AG09319 (cell line): ENCODE results near the gene SLFN13.

Experiments
- DNase-seq: peaks from one replicate; pipeline ENCODE4 v3.0.0-alpha.2; 2010; ENCODE audit warnings: low read depth; ENCODE audit errors: extremely low read depth
- TF ChIP-seq, protein P1 (sequence below): IDR thresholded peaks from 2 replicates; pipeline ENCODE4 v1.5.1; 2011; ENCODE audit warnings: low read depth, mild to moderate bottlenecking, inconsistent platforms, low read length, moderate library complexity

The SLFN13 gene

DNA sequence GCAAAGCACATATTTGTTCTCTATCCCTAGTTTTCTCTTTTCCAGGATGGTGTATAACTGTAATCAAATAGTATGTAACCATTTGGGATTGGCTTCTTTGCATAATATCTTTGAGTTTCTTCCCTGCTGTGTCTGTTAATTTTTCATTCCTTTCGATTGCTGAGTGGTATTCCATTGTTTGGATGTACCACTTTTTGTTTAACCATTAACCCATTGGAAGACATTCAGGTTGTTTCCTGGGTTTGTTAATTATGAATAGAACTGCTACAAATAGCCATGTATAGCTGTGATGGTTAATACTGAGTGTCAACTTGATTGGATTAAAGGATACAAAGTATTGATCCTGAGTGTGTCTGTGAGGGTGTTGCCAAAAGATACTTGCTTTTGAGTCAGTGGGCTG, 4.6 kb upstream of the SLFN13 start:
- DNase-seq: no peak
- TF ChIP-seq, protein P1, sequence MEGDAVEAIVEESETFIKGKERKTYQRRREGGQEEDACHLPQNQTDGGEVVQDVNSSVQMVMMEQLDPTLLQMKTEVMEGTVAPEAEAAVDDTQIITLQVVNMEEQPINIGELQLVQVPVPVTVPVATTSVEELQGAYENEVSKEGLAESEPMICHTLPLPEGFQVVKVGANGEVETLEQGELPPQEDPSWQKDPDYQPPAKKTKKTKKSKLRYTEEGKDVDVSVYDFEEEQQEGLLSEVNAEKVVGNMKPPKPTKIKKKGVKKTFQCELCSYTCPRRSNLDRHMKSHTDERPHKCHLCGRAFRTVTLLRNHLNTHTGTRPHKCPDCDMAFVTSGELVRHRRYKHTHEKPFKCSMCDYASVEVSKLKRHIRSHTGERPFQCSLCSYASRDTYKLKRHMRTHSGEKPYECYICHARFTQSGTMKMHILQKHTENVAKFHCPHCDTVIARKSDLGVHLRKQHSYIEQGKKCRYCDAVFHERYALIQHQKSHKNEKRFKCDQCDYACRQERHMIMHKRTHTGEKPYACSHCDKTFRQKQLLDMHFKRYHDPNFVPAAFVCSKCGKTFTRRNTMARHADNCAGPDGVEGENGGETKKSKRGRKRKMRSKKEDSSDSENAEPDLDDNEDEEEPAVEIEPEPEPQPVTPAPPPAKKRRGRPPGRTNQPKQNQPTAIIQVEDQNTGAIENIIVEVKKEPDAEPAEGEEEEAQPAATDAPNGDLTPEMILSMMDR: no peak

DNA sequence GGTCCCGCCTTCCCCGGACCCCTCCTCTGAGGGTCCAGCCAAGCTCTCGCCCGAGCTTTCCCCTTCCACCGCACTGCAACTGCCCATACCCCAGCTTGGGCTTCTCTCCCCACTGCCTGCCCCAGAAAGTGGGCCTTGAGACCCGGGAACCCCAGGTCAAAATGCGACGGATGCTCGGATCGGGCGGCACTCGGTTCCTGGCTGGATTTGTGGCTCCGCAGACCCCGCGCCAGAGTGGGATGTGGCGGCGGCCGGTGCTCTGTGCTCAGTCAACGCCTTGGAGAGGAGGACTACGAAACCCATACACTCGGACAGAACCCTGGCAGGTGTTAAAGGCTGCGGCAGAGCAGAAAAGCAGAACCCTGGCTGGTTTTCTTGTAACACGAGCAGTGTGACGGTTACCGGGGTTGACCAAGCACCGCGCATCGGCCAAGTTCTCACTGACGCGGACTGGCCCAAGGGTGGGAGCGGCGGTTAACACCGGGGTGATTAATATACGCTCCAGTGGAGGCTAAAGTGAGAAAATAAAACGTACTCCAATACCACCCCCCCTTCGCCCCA, 885 bp upstream of the SLFN13 start:
- TF ChIP-seq, protein P1: no peak
- no peak for DNase-seq

DNA sequence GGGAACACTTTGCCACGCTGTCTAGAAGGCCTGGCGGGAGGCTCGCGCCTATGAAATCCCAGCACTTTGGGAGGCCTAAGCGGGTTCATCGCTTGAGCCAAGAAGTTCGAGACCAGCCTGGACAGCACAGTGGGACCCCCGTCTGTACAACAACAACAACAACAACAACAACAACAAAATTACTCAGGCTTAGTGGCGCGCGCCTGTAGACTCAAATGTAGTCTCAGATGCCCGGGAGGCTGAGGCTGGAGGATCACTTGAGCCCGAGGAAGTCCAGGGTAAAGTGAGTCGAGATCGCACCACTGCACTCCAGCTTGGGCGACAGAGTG, 297 bp upstream of the SLFN13 start:
- no peak for DNase-seq
- TF ChIP-seq, protein P1: no peak

DNA sequence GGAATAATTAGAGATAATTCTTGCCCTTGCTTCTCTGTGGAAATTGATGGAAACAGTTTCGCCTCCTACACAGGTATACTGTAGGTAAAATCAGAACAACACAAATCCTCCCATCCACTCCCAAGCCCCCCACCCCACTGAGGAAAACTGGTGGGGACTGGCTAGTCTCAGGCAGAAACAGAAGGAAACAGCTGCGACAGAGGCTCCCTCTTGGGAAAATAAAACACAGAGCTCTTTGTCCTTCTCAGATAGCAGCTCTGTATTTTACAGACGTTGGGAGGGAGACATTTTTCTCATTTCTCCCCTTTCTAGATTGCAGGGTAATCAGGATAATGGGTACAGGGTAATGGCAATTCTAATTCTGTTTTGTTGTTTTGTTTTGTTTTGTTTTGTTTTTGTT, 1.1 kb downstream of the SLFN13 start:
- TF ChIP-seq, protein P1: no peak
- no peak for DNase-seq

DNA sequence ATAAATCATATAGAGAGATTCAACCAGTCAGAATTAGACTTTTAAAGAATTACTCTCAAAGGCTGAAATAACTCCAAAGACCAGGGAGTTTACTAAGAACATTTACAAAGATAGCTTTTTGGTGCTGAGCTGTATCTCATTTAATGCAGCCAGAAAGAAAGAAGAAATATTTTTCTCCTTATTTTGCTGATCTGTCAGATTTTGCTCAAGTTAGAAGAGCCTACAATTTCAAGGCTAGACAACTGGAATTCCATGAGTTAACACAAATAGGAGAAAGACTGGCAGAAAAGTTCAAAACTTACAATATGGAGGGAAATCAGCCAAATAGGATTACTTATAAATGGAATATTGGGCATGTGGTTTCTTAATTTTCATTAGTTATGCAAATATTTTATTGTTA, 10.1 kb downstream of the SLFN13 start:
- TF ChIP-seq, protein P1: no peak
- no peak for DNase-seq

DNA sequence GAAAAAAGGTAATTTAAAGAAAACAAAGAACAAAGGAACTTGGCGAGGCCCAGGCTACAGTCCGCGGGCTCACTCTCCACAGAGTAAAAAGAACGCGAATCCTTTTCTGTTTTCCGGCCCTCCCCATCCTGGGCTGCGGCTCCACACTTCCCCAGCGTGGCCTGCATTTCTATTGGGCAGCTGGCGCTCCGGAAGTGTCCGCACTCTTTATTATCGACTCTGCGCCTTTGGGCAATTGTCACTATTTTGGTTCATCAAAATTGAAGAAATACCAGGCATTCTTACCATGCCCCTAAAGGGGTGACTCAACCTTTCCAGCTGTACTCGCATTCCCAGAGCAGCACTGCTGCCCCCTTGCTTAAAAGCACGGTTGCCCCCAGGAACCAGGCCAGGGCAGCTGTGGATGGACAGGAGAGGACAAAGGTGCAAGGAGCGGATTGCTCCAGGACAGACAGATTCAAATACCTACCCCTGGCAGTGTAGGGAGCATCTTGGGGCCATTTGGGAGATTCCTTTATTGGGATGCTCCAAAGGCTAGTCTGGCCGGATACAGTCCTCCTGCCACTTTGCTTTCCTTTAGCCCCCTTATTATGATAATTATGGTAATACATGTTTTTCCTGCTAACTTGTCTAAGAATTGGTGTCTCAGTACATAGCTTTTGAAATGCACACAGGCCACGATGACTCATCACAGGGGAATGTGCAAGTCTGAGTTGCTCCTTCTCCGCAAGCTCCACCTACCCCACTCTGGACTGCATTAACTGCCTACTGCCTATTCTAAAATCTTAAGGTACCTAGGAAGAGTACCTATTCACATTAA, 15.3 kb downstream of the SLFN13 start:
- TF ChIP-seq, protein P1: peak; percentile 35
- DNase-seq: peak; percentile 96

DNA sequence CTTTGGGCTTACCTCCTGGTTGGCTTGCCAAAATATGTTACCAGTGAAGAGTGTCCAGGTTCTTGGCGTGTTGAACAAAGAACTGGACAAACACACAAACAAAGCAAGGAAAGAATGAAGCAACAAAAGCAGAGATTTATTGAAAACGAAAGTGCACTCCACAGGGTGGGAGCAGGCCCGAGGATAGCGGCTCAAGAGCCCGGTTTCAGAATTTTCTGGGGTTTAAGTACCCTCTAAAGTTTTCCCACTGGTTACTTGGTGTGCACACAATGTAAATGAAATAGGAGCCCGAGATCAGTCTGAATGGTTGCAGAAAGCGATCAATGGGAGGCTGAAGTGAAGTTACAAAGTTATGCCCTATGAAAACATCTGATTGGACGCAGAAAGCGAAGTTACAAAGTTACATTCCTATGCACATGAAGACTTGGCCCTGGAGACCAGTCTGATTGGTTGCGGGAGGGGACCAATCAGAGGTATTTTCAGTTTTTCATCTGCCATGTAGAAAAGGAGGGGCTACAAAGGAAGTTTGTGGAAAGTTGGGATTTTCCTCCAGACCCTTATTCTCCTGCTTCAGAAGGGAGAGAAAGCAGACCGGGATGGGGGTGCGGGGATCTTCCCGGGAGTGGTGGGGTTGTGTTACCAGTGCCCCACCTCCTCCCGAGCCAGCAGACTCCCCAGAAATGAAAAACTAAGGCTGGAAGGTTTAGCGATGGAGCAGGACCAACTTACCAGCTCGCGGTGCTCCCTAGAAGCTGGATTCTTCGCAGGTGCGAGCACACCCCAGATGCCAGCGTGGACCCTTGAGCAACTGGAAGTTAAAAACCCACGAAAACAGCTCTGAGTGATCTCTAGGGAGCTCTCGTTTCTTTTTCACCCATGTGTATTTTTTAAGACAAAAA, 16.1 kb downstream of the SLFN13 start, which contains the start of gene SLFN12:
SLFN12 (minus strand) TSS at position 325 of the 899 bp plus-strand sequence. CDS start 9,472 bp downstream, outside the sequence.
- DNase-seq: peak; percentile 87
- TF ChIP-seq, protein P1: no peak
